ENCODE results near the gene PRKCE.

PRKCE gene

DNA sequence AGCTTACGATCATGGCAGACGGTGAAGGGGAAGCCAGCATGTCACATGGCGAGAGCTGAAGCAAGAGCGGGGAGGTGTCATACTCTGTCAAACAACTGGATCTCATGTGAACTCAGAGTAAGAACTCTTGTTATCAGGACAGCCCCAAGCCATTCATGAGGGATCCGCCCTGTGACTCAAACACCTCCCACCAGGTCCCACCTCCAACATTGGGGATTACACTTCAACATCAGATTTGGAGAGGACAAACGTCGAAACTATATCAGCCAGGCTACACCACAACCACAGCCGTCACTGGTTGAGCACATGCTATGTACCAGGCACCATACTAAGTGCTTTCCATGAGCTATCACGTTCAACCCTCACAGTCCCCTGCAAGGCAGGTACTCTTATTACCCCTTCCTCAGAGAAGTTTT is 293.8 kb downstream of the PRKCE start:
- no peak for DNase-seq

DNA sequence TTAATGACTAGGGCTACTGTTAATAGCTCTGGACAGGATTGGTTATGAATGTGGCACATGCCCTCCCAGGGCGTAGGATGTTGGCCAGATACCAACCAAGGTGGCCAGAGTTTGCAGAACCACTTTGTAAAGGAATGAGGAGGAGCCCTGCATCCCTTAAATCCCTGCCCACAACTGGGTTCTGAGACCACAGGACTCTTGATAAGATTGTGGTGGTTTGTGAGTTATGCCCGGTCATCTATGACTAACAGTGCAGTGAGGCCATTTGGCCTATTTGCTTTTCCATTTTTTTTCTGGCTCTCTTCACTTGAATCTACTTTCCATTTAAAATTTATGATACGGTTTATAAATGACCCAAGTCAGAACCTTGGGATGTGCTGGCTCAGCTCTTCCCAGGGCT is 294.5 kb downstream of the PRKCE start:
- DNase-seq = no peak

DNA sequence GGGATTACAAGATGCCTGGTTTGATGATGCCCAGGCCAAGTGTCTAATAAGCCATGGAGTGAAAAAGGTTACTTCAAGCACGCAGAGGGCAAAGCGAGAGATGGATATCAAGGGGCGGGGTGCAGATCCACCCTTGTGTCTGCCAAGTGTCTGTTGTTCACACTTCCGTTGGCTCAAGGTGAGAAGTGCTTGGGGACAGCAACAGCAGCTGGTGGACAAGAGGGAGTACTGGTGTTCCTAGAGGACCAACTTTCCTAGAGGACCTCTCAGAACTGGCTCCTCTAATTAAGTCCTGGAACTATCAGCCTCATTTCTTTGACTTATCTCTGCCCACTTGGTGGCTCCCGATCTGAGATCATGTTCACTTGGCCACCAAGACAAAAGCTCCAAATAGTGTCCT is 299.1 kb downstream of the PRKCE start:
- DNase-seq = no peak

DNA sequence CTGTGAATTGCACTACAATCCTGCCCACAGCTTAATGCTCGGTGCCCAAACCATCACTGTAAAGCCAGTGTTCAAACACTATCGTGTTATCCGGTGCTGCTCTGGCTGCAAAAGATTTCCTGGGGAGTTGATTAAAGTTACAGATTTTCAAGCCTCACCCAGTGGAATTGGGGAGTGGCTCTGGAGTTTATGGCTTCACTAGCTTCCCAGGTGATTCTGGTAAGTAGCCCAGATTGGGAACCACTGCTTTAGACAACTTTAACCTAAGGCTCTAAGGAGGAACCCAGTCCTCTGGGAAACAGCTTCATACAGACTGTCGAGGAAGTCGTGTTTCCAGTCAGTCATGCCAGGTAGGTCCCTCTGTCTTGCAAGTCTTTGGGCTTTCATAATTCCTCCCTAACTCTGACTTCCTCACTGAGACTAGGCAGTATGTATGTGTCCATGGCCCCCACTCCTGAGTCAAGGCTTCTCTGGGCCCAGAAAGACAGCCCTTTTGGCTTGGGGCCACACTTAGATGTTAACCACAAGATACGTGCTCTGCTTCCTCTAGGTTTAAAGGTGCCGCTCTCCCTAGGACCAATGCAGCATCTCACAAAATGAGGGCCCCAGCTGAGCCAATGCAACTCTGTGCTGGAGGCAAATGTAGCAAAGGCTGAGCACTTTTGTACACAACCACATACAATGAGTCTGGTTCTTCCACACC is 299.7 kb downstream of the PRKCE start:
- DNase-seq = no peak

DNA sequence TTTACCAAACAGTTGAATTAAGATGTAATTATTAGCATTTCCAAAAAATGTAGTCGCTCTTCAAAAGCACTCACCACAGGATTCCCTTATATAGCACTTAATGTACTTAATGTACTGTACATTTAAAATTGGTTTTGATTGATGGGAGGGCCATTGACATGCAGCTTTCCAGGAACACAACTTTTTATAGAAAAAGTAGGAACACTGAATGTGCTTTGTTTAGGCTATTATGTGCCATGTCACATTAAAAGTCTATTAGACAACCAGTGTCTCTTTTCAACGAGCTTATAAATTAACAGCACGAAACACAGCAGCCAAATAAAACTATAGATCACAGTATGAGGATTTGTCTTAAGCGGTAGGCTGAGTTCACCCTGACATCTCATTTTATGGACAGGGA is 301.1 kb downstream of the PRKCE start:
- no peak for DNase-seq

DNA sequence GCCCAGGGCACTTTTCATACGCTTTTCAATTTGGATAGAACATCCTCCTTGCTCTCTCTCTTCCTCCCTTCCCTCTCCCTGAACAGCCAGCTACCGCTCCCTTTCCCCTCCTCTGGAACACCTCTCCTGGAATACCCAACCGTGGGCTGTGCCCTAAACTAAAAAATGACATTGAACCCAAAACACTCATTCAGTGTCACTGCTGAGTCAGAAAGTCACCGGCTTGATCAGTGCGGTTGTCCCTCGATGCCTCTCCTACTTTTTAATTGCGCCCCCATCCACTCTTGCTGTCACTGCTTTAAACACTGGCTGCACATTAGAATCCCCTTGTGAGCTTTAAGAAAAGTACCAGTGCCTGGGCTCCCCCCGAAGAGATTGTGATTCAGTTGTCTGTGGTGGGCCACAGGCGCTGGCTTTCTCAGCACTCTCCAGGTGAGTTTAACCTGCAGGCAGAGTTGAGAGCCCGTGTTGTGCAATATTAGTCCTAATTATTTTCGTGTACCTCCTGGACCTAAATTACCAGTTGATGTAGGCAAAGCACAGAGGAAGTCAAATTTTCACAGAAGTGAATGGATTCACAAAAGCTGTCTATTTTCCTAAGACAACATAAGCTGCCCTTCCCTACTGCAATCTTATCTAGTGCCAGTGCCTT is 302.0 kb downstream of the PRKCE start:
- DNase-seq = no peak

DNA sequence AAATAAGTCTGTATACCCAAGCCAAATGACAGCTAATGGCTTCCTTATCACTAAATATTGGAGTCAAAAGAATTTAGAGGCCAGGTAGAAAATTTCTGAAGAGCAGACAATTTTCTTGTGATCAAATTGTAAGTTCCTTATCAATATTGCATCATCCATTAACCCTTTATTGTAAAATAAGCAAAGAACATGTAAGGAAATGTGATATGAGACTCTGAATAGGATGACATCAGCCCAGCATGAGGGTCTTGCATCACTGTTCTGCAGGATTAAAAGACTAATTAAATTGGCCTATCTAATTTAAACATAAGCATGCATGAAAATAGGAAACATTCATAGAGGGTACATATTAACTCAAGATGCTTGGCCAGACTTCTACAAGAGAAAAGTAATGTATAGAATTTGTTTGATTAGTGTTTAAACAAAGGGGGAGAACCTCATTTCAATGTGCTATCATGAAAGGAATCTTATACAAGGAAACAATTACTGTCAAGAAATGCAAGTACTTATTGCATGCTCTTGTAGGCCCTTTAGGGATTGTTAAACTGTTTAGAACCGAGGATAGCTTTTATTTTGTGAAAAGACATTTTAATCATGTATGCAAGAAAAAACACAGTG is 302.9 kb downstream of the PRKCE start:
- DNase-seq = no peak

DNA sequence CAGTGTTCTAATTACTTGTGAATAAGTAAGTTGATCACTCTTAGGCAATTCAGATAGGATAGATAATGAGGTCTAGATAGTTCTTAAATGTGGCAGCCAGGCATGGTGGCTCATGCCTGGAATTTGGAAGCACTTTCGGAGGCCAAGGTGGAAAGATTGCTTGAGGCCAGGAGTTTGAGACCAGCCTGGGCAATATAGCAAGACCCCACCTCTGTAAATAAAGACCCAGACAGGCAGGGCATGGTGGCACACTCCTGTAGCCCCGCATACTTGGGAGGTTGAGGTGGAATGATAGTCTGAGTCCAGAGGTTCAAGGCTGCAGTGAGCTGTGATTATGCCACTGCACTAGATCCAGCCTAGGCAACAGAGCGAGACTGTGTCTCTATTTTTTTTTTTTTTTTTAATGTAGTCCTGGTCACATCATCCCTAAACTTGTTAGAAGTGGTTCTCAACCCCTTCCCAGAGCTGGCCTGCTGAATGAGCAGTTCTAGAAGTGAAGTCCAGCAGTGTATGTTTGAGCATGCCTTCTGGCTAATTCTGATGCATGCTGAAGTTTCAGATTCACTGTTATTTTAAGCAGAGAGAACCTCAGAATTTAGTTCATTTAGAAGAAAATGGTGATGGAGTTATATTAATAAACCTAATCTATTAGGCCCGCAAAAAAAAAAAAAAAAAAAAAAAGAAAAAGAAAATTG is 306.2 kb downstream of the PRKCE start:
- no peak for DNase-seq

DNA sequence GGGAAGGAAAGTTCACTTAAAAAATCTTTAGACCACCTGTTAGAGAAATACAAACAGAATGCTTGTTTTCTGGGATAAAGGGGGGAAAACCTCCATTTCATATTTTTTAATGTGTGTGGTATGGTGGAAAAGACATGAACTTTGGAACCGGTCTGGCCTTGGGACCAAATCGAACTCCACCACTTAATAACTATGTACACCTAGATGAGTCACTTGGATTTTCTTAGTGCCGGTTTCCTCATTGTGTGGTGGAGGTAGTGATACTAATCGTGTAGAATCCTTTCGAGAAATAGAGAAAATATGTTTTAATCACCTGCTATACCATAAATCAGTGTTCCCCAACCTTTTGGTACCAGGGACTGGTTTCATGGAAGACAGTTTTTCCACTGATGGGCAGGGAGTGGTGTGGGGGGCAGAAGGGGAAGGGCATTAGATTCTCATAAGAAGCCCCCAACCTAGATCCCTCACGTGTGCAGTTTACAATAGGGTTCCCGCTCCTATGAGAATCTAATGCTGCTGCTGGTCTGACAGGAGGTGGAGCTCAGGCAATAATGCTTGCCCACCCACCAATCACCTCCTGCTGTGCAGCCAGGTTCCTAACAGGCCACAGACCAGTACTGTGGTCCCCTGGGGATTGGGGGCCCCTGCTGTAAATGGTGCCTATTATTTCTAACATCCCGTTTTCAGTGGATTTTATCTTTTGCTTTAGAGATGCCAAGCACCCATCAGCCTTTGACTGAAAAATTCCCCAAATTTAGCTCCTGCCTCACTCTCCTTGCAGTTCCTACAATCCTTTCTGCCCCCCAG is 308.8 kb downstream of the PRKCE start:
- no peak for DNase-seq

DNA sequence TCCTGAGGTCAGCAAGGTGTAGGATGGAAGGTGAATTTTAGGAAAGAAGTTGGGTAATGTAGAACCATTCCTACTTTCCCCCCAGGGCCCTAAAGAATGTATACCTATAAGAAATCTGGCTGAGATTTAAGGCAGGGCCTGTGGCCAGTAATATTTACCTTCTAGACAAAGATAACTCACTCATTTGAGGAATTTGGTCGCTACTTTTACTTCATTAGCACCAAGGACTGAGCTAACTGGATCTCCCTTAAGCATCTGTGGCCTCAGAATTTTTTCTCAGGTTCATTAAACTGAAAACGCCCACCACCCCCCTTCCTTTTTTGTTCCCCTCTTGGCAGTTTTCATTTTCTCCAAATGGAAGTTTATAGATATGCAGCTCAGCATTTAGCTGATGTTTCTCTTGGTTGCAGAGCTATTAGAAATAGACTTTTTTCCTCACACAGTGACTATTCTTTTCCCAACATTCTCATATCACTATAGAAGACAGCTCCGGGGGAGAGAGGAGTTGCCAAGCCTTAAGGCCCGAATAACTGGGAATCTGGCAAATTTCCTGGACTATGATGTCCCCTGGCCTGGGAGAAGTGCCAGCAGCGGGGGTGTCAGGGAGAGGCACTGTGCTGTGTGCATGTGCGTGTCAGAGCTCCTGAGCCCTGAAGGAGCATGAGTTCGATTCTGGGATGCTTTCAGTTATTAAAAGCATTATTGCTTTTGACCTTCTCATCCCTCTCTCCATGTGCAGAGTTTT is 310.9 kb downstream of the PRKCE start:
- no peak for DNase-seq

DNA sequence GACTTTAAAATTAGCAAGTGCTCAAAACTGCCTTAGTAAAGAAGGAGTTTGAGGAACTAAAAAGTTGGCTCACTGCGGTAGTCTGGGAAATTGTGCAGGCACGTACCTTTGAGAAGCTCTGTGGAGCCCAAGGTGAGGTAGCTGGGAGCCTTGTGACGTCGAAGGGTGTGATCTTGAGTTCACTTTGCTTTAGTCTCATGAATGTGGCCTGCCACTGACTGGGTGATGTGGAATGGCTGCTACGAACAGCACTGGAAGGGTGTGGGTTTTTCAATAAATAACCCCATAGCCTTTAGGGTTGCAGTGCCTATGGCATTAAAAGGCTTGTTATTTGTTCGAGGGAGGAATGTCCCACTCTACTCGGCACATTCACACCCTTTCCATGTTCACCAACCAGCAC is 312.3 kb downstream of the PRKCE start:
- DNase-seq = no peak

DNA sequence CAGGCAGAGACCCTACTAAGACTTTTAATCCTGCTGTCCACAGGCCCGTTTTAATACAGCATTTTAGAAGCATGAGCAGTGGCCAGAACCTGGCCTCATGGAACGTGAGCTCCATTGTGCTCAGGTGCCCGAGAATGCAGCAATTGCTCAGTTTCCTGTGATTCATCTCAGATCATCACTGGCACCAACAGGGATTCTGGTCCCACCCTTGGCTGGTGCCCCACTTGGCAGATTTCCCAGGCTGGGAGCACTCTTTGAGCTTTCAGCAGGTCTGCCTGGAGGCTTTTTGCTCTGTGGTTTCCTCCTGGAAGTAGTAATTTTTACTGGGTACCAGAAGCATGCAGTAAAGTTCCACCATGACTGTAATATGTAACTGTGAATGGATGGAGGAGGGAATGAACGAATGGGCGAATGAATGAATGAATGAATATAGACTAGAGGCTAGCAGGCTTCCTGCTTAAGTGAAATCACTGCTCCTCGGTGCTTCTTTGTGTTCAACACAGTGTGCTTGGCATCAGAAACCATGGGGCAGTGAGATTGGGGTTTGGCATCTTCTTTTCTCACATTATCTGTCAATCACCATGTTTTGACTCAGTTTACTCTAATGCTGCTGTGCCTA is 312.9 kb downstream of the PRKCE start:
- DNase-seq = no peak

DNA sequence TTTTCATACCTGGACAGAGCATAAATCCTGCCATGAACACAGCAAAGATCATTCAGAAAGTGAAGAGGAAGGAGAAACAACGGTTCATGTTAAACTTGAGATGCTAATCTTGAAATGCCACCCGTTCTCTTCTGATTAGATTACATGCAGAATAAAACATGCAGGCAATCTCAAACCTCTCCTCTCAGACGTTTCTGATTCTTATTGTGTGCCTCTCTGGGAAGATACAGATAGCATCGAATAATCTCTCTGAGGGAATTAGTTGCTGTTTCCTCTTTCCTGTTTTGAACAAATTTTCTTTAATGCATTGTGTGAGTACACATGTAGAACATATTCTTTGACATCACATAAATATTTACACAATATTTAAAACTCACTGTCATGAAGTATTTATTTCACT is 313.4 kb downstream of the PRKCE start:
- no peak for DNase-seq

DNA sequence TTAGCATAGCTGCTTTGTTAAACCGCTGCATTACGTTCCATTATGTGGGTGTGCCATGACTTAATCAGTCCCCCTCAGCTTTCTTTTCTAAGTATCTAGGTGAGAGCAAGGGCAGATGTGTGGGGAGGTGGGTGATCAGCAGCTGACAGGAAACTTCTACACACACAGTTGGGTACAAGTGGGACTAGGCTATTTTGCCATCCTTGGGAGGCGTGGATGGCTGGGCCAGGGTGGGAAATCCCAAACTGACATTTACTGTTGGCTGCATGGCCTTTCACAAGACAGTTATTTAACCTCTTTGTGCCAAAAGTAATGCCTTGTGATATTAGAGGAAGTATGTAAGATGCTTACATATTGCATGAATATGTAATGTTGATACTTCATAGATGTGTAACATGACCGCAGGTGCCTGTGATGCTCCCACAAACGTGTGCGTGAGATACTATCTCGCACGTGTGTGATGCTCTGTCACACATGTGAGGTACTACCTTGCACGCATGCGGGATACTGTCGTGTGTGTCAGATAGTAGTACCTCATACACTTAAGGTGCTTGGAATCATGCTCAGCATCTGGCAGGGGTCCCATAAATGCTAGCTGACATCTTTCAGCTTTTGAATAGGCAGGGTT is 314.5 kb downstream of the PRKCE start:
- no peak for DNase-seq

DNA sequence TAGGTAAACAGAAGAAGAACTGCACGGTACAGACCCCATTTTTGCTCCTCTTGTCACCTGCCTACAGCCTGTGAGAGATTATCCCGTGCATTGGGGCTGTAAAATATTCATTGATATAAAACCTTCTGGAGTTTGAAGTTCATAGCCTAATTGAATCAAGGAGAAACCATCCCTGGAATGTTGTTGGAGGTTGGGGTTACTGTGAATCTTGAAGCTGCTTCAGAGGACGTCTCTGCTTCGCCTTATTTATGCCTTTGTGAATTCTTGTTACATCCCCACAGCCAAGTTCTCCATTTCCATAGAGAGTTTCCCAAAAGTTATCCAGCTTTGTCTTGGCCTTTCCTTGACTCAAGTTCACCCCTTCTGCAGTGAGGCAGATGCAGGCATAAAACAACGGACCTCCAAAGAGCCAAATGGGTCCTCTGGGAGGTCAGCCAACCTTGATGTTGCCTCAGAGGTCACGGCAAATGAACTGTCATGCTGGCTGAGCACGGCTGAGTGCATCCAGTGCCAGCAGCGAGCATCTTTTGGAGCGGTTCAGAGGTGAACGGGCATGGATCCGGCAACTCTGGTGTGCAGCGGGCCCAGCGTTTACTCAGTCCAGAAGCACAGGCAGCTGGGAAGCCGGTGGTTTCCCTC is 317.6 kb downstream of the PRKCE start:
- DNase-seq = no peak

DNA sequence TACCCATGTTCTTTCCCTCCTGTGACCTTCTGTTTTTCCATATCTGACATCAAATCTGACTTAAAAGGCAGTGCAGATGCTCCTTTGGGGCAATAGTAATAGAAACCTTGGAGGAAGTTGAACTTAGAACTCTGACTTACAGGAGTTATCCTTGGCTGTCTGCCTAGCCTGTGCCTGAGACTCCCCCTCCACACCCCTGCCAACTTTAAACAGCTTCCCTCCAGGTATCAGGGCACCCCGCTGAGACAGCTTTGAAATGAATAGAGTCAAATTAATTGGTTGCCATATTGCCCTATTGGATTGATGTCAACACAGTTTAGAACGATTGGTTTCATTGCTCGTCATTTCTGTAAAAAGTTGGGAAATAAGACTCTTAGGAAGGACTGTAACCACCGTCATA is 322.0 kb downstream of the PRKCE start:
- no peak for DNase-seq

DNA sequence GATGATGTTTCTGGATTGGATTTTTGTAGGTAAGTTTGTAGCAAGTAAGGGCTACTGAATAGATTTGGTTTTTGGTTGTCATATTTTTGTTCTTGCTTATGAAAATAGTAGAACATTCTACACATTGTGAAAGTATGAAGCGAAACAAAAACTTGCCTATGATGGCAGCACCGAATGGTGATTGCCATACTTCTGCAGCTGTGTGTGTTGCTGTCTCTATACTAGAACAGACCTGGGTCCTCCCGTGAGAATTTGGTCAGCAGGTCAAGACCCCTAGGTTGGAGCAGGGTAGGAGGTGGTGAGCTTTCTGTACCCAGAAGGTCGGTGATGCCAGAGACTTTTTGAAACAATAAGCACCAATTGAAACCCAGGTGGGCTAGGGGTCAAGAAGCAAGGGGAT is 322.6 kb downstream of the PRKCE start:
- DNase-seq = no peak

DNA sequence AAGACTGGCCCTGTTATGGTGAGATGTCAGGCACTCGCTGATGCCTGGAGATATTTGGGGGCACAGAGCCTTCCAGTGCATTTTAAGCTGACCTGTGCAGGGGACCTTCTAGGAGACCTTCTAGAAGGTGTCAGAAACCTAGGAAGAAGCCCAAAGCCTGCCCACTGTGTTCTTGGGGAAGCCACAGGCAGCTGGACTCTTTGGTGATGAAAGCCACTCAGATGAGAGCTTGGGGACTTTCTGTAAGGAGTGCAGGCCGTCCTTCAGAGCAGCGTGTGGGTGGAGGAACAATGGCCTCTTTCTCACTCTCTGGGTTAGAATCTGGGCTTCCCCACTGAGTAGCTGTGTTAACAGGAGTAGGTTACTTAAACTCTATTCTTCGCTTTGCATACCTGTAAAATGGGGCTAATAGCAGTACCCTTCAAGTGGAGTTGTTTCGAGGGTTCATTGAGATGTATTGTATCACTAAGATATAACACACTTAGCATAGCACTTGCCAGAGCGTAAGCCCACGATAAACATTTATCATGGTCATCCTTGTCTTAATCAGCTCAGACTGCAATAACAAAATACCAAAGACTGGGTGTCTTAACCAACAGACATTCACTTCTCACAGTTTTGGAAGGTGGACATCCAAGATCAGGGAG is 323.4 kb downstream of the PRKCE start:
- no peak for DNase-seq

DNA sequence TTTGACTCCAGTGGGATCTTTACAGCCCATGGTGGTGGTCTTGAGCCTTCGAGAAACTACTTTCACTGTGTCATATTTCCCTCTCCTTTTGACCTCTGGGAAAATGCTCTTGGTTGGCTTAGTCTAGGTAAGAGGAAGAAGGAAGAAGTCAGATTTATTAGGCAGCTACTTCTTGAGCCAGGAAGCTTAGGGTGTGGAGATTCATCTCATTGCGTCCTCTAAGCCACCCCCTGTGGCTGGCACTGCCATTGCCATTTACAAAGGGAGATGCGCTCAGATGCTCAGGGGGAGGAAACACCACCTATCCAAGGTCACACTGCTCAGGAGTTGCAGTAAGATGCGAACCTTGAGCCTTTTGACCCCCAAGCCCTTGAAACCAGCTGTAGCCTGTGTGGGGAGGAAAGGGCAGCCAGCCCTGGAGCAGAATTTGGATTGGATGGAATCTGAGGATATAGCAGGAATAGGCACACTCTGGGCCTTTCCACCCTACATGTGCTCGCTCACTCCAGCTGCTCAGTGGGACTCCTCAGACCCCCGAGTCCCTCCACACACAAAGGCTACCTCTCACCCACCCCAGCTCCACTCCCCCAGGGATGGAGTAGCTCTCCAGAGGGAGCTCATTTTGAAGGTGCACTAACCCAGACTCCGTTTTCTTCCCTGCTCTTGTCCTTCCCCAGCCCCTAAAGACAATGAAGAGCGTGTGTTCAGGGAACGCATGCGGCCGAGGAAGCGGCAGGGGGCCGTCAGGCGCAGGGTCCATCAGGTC is 324.5 kb downstream of the PRKCE start:
- no peak for DNase-seq

Measured in NCI-H1930 (cell line).